Cerebellar nuclear complex (tissue), 1 donor: Measurements from ENCODE around the gene SLC9A9.

Experiments used
- DNase-seq, 2 experiments: peaks; one replicate each; lab custom pipeline; 2025; lab: John Stamatoyannopoulos, UW

The SLC9A9 gene

GRCh38 chr3:143648218-143648617, 200.1 kb downstream of the SLC9A9 start:
- DNase-seq: no peak

- DNase-seq: no peak
These were observed 203.7 kb downstream of the SLC9A9 start for GRCh38 chr3:143644370-143645089.

GRCh38 chr3:143643905-143644304, 204.4 kb downstream of the SLC9A9 start:
- DNase-seq: no peak

- DNase-seq: no peak
These were observed 207.5 kb downstream of the SLC9A9 start for GRCh38 chr3:143640774-143641173.

GRCh38 chr3:143637133-143637532, 211.1 kb downstream of the SLC9A9 start:
- no peak for DNase-seq

GRCh38 chr3:143634991-143635390, 213.3 kb downstream of the SLC9A9 start:
- DNase-seq: no peak

- no peak for DNase-seq
These were observed 213.8 kb downstream of the SLC9A9 start for GRCh38 chr3:143634427-143634826.

GRCh38 chr3:143633816-143634215, 214.5 kb downstream of the SLC9A9 start:
- DNase-seq: no peak

GRCh38 chr3:143629726-143630125, 218.5 kb downstream of the SLC9A9 start:
- DNase-seq: no peak

GRCh38 chr3:143628971-143629370, 219.3 kb downstream of the SLC9A9 start:
- no peak for DNase-seq

GRCh38 chr3:143627336-143627735, 220.9 kb downstream of the SLC9A9 start:
- DNase-seq: no peak

GRCh38 chr3:143619231-143619630, 229.0 kb downstream of the SLC9A9 start:
- no peak for DNase-seq

- no peak for DNase-seq
These were observed 231.2 kb downstream of the SLC9A9 start for GRCh38 chr3:143617050-143617449.

- no peak for DNase-seq
These were observed 235.0 kb downstream of the SLC9A9 start for GRCh38 chr3:143613226-143613625.

- DNase-seq: no peak
These were observed 235.7 kb downstream of the SLC9A9 start for GRCh38 chr3:143612541-143612940.

- no peak for DNase-seq
These were observed 239.3 kb downstream of the SLC9A9 start for GRCh38 chr3:143608966-143609365.

GRCh38 chr3:143605233-143605950, 242.9 kb downstream of the SLC9A9 start:
- DNase-seq: no peak

- DNase-seq: no peak
These were observed 243.7 kb downstream of the SLC9A9 start for GRCh38 chr3:143604402-143605185.

- no peak for DNase-seq
These were observed 244.5 kb downstream of the SLC9A9 start for GRCh38 chr3:143603774-143604173.

GRCh38 chr3:143601723-143602484, 246.4 kb downstream of the SLC9A9 start:
- no peak for DNase-seq

- no peak for DNase-seq
These were observed 247.2 kb downstream of the SLC9A9 start for GRCh38 chr3:143600756-143601718.
